Activated CD4-positive, alpha-beta T cell treated with anti-CD3 and anti-CD28 coated beads, Interleukin-2, amount 50 U/mL, for 16 hours (primary cell): ENCODE results near the gene BCLAF3.
A peak's percentile ranks its signal among the peaks of the same experiment; 100 is the strongest.

Experiments
- DNase-seq: peaks from one replicate; pipeline ENCODE4 v3.0.0-alpha.2; 2020

BCLAF3 gene

DNA sequence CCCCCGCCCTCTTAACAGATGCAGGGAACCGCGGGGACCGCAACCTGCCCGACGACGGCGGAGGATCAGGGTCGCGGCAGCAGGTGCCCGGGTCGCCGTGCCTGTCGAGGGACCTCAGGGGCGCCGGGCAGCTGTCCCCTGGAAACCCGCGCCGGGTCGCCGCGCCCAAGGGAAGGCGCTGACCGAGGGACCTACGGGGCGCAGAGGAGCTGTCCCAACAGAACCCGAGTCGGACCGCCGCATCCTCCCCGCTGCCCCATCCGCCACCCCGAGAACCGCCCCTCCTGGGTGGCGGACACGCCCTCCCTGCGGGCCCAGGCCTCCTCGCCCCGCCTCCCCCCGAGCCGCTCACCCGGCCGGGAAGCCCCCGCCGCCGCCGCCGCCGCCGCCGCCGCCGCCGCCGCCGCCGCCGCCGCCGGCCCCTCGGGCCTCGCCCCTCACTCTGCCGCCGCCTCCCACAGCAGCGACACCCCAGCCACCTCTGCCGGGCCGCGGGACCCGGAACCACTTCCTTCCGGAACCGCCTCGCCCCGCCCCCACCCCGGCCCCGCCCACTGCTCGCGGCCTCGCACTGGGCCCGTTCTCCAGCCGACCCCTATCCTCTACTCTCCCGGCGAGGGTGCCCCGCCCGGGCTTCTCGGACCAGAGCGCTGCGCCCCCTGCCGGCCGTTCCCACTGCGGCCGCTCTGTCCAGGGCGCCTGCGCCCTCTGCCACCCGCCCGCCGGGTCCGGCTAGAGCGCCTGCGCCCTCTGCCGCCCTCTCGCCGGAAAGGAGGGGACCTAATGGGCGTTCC is at the start of gene BCLAF3:
Gene BCLAF3, minus strand, starts transcription at position 506 of the 794 bp plus-strand sequence. CDS start 20,797 bp downstream, outside the sequence.
- DNase-seq: peak; percentile 91

DNA sequence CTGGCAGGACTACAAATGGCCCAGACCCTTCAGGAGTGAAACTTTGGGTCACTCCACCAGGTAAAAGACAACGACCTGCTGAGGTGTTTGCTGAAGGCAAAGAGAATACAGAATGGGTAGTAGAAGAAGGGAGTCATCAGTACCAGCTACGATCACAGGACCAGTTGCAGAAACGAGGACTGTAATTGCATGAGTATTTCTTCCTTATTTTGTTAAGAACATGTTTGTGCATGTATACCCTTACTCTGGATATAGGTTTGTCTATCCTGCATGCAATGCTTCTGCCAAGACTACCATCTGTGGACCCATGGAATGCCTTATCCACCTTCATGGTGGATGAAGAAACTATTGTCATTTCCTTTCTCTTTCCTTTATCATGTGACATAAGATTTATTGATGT is 48.1 kb upstream of the BCLAF3 start:
- DNase-seq: no peak

DNA sequence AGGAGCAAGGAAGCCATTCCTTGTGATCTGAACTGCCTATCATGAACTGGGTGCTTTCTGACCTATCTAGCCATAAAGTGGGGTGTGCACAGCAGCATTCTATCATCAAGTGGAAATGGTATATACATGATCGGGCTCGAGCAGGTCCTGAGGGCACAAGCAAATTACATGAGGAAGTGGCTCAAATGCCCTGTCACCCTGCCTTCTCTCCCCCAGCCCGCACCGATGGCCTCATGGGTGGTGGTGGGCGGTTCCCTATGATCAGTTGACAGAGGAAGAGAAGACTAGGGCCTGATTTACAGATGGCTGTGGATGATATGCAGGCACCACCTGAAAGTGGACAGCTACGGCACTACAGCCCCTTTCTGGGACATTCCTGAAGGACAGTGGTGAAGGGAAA is 46.3 kb upstream of the BCLAF3 start:
- no peak for DNase-seq

DNA sequence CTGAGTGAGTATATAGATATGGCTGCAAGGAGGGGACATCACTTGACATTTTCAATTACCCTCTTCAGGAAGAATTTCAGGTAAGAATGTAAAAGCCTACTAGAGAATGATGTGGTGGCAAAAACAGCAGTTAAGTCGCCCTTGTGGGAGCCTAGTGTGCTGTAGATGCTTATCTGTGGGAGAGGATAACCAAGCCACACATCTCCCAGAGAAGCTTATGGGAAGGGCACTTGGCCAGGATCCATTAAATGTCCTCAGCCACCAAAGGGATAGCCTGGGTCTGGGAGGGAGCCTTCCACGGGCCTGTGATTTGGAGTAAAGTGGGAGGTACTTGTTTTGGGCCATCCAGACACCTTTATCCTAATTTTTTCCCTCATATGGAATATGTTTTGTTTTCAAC is 41.3 kb upstream of the BCLAF3 start:
- DNase-seq: no peak

DNA sequence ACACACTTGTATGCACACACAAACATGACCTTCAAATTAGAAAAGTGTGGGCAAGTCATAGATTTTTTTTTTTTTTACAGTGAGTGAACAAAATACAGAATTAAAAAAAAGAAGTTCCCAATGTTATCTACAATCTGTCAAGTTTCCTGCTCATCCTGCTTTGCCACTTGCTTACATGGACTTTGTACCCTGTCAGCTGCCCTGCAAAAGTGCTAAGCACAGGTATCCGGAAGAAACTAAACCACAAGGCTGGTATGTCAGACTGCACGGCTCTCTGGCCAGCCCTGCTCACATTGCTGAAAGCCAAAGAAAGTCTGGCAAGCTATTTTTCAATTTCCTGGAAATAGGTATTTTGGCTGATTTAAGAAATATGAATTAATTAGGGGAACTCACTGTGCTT is 38.9 kb upstream of the BCLAF3 start:
- no peak for DNase-seq

DNA sequence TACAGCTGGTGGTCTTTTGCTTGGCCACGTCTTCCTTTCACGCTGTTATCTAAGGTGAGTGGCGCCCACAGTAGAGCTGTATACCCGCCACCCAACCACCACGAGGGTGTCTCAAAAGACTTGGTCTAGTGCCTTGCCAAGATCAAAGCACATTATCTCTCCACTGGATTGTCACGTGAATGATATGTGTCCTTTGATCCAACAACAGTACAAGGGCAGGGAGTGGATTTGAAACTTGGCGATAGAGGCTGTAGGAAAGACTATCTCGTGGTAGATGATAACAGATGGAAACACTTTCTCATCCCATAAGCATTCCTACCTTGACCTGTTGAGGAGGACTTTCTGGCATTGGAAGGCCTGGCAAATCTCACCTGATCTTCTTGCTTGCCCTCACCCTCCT is 37.7 kb upstream of the BCLAF3 start:
- no peak for DNase-seq

DNA sequence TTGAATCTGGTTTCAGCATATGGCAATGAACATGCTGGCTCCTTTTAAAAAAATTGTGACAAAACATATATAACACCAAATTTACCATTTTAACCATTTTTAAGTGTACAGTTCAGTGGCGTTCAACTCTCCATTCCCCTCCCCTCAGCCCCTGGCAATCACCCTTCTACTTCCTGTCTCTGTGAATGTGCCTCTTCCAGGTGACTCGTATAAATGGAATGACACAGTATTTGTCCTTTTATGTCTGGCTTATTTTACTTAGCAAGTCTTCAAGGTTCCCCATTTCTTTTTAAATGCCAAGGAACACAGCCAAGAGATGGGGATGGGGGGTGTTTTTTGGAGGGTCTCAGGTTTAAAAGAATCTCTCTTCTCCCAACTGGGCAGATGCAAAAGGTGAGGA is 35.4 kb upstream of the BCLAF3 start:
- DNase-seq: no peak

DNA sequence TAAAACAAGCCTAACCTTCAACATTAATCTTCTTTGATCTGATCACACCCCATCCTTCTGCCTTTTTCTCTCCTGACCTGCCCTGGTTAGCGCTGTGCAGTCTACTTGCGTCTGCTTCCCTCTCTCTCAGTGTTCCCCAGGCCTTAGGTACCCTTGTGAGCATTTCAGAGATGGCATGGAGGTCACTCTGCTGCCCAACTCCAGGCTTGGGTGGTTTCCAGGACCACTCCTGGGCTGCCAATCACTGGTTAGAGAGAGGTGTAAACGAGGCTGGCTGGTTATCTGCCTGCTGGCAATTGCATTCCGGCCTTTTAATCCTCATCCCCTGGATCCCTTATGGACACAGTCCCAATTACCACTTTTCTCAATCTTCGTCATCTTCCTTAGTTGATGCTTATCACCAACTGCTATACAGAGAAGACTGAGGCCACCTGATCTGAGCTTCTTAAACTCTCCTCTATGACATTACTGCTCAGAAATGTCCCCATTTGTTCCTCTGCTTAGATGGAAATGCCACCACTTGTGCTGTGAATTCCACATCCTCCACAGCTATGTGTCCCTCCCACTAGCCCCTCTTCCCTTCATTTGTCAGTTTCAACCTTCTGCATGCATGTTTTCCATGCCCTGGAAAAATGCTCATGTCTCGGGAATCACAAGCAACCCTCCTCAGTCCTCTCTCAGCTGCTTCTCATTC is 29.0 kb upstream of the BCLAF3 start:
- DNase-seq: no peak

DNA sequence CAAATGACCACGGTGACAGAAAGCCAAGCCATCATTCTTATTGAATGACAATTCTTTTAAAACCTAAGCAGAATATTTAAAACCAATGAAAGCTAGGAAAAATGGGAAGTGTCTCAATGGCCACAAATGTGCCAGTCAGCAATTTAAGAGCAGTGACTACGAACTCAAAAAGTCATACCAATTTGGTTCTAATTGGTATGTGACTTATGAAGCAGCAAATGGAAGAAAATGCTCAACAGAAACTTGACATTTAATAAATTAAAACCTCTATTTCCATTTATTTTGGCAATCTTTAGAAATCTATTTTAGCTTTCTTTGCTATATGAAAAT is 25.7 kb upstream of the BCLAF3 start:
- no peak for DNase-seq

DNA sequence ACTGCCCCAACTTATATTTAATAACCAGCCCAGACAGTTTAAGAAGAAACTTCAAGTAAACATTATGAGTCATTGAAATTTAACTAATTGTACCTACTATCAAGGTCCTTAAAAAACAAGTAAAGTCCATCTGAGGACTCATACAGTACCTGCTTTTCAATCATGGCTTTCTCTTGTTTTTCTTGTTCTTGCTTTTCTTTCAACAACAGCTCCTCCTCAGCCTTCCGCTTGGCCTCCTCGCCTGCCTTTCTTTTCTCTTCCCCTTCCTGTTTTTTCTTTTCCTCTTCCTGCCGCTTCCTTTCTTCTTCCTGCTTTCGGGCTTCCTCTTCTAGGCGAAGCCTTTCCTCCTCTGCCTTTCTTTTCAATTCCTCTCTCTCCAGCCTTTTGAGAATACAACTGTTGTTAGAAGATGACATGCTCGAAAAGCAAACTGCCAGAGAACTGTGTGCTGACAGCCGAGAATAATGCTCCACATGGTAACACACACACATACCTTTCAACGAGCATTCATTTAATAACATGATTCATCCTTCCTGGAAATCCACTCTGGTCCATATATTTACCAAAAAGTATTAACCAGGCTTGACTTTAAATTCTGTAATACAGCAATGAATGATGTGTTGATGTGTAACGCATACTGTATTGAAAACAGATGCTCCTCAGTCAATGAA is 25.2 kb upstream of the BCLAF3 start:
- no peak for DNase-seq

DNA sequence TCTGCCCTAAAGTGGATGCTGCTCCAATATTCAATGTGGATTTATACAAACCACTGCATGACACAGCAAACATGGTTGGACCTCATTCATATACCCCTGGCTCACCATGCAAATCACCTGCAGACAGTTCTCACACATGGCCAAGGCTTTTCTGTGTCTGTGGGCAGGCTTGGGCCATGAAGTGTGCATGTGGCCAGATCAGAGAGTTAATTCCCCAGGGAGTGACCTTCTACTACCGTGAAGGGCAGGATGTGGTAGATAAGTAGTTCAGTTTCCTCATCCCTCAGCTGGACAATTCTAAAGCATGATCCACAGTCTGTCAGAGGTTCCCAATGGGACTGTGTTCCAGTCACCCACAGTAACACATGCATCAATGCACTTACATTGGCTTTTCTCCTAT is 24.6 kb upstream of the BCLAF3 start:
- no peak for DNase-seq

DNA sequence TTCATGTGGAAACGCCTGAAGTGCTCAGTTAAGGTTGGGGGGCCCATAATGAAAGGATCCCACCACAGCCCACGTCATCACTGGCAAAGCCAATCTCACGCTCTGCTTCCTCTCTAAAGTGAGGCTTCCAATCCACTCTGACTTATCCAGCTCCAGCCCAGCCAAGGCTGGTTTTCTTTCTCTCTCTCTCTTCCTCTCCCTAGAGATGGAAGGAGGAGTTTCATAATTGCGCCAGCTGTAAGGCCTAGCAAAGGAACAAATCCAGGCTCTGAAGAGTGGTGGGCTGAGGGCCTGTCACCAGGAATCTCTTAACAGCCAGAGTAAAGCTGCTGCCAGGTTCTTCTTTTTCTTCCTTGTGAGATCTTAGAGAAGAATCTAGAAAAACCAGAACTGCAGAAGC is 20.7 kb upstream of the BCLAF3 start:
- no peak for DNase-seq

DNA sequence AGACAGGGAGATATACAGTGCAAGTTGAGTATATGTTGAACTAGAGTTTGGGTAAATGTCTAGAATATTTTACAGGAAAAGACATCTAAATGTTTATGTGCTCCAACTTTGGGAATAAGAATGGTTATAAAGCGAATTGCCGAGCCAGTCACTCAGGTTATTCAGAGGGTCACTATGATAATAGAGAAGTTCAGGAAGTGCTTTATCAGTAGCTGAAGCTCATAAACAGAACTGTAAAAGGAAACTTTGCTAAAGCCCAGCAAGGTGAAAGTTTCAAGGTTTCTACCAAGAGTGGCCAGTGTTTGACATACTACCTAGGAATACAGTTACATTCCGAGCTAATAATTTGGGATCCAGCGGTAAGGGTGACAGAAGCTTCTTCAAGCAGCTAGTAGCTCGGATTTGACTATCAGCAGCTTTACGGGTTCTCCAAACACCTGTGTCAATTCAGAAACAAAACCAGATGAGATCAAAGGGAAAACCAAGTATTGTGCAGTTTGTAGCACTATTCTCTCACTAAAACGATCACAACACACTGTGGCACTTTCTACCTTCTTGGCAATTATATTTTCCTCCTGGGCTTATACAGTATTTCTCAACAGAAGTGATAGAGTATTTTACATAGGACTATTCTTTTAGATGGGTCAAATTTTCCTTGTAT is 17.2 kb upstream of the BCLAF3 start:
- DNase-seq: no peak

DNA sequence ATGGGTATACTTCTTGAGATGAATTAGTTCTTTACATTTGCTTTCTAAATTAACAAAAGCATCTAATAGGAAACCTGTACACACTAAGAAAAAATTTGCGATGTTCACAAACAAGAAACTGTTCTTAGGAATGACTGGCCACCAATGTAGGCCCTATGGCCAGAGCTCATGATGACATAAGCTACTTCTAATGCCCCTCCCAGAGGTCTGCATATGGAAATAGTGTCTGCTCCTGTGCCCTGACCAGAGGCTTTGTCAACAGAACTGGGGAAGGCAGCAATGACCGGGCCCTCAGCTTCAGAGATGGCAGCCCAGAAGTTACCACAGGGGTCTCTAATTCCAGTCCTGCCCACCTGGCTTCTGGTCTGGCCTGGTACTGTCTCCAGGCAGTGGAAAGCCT is 15.0 kb upstream of the BCLAF3 start:
- no peak for DNase-seq

DNA sequence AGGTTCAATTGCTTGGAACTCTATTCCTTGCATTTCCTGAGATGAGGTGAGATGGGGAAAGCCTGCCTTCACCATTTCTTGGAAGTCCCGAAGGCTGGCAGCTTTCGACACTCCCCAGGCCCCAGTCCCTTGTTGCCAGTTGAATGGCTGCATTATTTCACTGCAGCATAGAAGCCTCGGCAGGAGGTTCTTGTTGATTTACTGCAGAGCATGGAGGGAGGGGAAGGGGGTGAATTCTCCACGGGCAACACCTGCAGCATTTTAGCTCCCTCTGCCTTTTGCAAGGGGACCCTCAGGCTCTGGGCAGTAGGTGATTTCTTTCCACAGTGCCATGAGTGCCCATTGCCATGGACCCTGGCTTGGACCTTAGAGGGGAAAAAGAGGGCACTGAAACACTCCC is 10.7 kb upstream of the BCLAF3 start:
- DNase-seq: no peak

DNA sequence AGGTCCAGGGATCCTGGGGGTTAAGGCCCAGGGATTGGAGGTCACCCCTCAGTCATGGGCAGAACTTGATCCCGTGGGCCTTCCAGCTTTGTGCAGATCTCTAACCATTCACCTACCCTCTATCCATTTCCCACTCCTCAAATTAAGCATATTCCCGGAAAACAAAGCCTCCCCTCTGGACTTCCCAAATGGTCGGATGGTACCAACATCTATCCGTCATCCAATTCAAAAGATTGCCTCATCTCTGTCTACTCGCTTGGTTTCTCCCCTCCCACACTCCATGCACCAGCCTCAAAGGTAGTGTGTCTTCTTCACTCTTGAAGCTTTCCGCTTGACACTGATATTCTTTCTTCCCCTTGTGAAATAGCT is 473 bp upstream of the BCLAF3 start:
- DNase-seq: no peak

DNA sequence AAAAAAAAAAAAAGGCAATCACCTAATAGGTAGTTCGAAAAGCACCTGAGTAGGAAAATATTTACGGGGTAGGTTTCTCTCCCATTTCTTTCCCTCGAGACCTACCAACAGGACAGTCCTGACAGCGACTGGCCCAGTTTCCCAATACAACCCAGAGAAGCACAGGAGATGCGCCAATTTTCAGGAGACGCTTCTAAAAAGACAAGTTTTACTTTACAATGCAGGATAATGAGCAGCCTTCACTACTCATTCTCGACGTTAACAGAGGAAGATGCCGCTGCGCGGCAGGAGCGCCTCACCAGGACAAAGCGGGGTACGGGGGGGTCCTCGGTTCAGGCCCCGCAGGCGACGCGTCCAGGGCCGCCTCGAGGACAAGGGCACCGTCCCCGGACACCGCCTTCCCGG is 708 bp downstream of the BCLAF3 start:
- peak; percentile 20 for DNase-seq

DNA sequence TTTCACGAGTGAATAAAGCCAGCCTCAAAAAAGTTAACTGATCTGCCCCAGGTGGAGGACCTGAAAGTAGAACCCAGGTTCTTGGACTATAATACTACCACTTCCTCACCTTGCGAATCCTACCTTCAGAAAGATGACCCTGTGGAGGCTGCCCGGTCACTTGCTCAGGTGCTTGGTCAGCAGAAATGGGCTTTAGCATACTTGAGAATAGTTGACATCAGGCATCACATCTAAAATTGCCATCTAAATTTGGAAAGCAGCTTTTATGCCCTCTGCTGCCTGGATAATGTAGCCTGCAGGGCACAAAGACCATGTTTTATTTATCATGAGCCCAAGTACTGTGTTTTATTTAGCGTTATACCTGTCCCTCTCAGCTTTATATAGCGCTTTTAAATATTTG is 3.0 kb downstream of the BCLAF3 start:
- no peak for DNase-seq

DNA sequence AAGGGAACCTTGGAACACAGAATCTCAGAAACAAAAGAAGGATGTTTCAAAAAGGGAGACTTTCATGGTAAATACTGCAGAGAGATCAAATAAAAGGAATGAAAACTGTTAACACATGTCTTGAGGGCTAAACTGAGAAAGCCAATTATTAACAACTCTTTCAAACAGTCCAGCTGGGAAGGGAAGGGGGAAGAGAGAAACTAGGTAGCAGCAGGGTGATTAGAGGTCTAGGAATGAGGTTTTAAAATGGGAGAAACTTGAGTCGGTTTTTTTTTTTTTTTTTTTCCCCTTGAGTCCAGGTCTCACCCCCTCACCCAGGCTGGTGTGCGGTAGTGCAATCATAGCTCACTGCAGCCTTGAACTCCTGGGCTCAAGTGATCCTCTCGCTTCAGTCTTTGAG is 4.3 kb downstream of the BCLAF3 start:
- DNase-seq: no peak

DNA sequence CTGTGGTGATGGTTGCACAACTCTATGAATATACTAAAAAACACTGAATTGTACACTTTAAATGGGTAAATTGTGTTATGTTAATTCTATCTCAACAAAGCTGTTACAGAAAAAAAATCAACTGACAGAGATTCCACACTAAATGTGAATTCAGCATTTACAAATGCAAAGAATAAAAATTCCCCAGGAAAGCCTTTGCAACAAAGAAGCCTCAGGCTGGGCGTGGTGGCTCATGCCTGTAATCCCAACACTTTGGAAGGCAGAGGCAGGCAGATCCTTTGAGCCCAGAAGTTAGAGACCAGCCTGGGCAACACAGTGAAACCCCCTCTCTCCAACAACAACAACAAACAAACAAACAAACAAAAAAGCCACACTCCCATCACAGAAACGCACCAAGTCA is 8.9 kb downstream of the BCLAF3 start:
- no peak for DNase-seq

DNA sequence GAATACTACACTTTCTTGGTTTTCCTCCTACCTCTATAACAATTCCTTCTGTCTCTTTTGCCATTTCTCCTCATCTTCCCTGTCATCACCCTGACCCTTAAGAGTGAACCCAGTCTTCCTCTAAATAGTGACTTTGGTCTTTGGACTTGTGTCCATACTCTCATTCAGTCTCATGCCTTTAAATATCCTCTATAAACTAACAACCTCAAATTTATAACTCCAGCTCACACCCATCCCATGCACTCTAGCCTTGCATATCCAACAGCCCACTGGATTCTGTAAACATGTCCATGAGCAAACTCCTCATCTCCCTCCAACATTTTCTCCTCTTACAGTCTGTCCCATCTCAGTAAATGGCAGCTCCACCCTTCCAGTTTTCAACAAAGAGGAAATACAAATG is 15.0 kb downstream of the BCLAF3 start:
- DNase-seq: no peak

DNA sequence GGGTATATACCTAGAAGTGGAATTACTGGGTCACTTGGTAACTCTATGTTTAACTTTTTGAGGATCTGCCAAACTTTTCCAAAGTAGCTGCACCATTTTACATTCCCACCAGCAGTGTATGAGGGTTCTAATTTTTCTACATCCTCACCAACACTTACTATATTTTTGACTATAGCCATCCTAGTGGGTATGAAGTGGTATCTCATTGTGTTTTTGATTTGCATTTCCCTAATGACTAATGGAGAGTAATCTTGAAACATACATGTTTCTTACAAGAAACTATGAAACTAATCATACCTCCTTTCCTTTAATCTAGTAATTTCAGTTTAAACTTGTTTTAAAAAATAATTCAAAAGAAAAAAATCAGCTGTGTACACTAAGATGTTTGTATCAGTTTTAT is 17.9 kb downstream of the BCLAF3 start:
- DNase-seq: peak; percentile 14

DNA sequence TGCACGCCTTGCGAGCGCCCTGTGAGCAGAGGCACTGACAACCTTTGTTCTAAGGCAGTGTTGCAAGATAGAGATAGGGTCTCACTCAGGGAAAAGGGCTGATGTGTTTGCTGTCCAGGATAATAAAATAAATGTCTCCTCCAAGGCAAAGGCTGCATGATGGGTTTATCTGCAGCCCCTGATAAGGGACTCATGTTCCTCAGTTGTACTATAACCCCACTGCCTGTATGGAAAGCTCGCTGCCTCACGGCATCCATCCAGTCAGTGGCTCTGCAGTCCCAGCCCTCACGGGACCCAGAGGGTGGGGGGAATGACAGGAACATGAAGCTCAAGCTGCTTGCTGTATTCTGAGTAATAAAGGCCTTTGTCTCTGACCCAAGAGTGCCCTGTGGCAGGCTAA is 22.6 kb downstream of the BCLAF3 start:
- no peak for DNase-seq

DNA sequence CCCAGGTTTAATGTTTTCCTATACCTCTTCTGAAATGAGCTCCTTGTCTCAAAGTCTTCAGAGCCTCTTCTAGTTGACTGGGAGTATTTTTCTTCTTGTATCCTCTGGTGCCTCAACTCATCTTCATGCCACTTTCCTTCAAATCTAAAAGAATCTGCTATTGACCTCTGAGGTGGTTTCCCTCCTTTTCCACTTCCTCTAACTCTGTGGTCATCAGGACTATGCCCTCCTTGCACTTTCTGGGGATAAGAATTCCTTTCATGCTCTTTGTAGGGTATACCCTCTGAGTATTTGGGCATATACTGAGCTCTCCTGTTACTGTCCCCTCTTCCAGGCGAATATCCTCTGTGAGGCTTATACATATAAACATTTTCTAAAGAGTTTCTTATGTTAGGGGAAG is 24.8 kb downstream of the BCLAF3 start:
- no peak for DNase-seq
